ENCODE results near the gene ATP2B2. TPM values are rescaled to one million over a fixed set of nuclear protein-coding genes. Genes with fewer than 3 reads are reported as not detected.

ATP2B2 gene
- total RNA-seq, 4 donors from 2014 or later, result 0.31 to 2.9 (median 1.8) TPM

DNA sequence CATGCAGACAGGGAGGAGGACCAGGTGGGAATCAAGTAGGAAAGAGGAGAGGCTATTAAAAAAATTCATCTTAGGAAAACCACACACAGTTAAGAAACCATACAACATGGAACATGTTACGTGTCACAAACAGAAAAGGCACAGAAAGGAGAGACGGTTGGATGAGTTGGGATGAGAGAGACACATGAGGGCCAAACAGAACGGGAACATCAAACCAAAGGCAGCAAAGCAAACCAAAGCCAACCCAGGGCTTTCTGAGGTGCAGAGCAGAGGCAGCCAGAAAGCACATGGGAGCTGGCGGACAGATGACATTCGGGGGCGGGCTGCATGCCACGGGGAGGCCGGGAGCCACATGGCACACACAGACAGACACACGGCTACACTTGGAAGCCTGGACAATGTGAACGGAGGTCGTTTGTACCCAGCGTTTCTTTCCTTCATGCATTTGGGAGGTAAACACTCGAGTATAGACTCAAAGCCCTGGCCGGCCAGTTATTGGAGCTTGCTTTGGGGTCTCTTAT, 175.8 kb downstream of the ATP2B2 start:
- DNase-seq (peak in 1 of 2 donors; percentile 65), ATAC-seq (peak in 1 of 2 donors; percentile 29)
- intact Hi-C loops (cut with DNase I; ENCODE audit: low total_unique reads), result no loop called here
- TF ChIP-seq POLR2A (IDR thresholded peaks at IDR 0.05), result no peak
- TF ChIP-seq, protein P1, sequence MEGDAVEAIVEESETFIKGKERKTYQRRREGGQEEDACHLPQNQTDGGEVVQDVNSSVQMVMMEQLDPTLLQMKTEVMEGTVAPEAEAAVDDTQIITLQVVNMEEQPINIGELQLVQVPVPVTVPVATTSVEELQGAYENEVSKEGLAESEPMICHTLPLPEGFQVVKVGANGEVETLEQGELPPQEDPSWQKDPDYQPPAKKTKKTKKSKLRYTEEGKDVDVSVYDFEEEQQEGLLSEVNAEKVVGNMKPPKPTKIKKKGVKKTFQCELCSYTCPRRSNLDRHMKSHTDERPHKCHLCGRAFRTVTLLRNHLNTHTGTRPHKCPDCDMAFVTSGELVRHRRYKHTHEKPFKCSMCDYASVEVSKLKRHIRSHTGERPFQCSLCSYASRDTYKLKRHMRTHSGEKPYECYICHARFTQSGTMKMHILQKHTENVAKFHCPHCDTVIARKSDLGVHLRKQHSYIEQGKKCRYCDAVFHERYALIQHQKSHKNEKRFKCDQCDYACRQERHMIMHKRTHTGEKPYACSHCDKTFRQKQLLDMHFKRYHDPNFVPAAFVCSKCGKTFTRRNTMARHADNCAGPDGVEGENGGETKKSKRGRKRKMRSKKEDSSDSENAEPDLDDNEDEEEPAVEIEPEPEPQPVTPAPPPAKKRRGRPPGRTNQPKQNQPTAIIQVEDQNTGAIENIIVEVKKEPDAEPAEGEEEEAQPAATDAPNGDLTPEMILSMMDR (IDR thresholded peaks at IDR 0.05 in 4 of 5, conservative IDR thresholded peaks at IDR 0.05 in 1 of 5), result no peak
- Histone ChIP-seq H3K4me3 (no peak overlapping the region), H3K9me3 (no peaks in the 10 kb centered on the region), H3K36me3 (no peaks in the 10 kb centered on the region), H3K27ac (peak overlapping the region; percentile 15 to 71 (median 49)), H3K4me1 (peaks cover 19 to 22% of the 10 kb centered on the region in 2 donors), H3K27me3 (no peaks in the 10 kb centered on the region)
- in situ Hi-C loops (cut with MboI; ENCODE audit: low sequenced_read_pairs in 4 of 4), result no loop called here

DNA sequence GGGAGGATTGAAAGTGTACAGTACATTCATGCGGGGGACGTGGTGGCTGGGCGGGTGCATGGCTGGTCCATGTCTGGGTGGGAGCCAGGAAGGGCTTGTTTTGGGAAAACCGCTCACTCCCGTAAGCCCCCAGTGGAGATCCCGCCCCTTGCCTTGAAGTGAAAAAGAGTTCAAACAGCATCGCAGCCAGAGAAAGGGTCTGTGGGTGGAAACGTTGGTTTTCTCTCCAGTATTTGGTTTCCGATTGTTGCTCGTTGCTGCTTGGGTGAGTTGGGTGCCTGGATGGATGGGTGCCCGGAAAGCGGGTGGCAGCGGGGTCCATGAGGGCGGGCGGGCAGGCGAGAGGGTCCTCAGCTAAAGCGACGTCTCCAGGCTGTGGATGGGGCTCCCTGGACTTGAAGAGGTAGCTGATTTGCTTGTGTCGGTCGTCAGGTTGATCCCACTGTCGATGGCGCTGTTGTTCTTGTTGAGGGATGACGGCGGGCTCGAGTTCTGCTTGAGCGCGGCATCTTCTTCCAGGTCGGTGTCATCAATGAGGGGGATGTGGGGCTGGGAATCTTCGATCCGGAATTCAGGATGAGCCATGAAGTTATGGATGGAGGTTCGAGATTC, 176.8 kb downstream of the ATP2B2 start:
- Histone ChIP-seq H3K4me1 (peaks cover 12 to 13% of the 10 kb centered on the region in 2 donors), H3K4me3 (no peak overlapping the region), H3K36me3 (no peaks in the 10 kb centered on the region), H3K9me3 (no peaks in the 10 kb centered on the region), H3K27me3 (no peaks in the 10 kb centered on the region), H3K27ac (no peak overlapping the region)
- TF ChIP-seq, protein P1 (IDR thresholded peaks at IDR 0.05 in 4 of 5, conservative IDR thresholded peaks at IDR 0.05 in 1 of 5), result no peak
- TF ChIP-seq POLR2A (IDR thresholded peaks at IDR 0.05), result no peak
- ATAC-seq (no peak), DNase-seq (no peak)
- in situ Hi-C loops (cut with MboI; ENCODE audit: low sequenced_read_pairs in 4 of 4) (no loop called here), intact Hi-C loops (cut with DNase I; ENCODE audit: low total_unique reads) (no loop called here)

DNA sequence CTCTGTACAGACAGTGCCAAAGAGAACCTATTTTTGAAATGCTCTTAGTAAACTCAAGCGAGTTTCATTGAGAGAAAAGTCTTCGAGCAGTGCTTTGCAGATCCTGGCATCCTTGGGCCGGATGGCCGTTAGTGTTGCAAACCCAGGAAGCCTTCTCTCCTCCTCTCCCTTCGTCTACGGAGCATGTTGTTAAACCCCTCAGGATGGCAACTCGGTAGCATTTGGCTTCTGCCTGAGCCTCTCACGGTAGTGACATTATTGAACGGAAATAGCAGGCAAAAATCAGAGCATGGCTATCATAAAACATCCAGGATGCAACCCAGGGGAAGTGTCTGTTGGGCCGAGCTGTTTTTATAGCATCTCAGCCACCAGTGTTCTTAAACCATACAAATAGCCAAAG, 177.8 kb downstream of the ATP2B2 start:
- H3K4me1 ChIP-seq, result peaks cover 9% of the 10 kb centered on the region in 2 donors
- no peaks in the 10 kb centered on the region for H3K9me3 ChIP-seq
- in situ Hi-C loops (cut with MboI; ENCODE audit: low sequenced_read_pairs in 4 of 4), result no loop called here
- no peaks in the 10 kb centered on the region for H3K27me3 ChIP-seq
- intact Hi-C loops (cut with DNase I; ENCODE audit: low total_unique reads), result no loop called here
- no peak overlapping the region for H3K4me3 ChIP-seq
- H3K27ac ChIP-seq, result no peak overlapping the region
- TF ChIP-seq, protein P1 (IDR thresholded peaks at IDR 0.05 in 4 of 5, conservative IDR thresholded peaks at IDR 0.05 in 1 of 5), result no peak
- no peak for TF ChIP-seq POLR2A (IDR thresholded peaks at IDR 0.05)
- no peak for DNase-seq
- ATAC-seq, result no peak
- H3K36me3 ChIP-seq, result no peaks in the 10 kb centered on the region

DNA sequence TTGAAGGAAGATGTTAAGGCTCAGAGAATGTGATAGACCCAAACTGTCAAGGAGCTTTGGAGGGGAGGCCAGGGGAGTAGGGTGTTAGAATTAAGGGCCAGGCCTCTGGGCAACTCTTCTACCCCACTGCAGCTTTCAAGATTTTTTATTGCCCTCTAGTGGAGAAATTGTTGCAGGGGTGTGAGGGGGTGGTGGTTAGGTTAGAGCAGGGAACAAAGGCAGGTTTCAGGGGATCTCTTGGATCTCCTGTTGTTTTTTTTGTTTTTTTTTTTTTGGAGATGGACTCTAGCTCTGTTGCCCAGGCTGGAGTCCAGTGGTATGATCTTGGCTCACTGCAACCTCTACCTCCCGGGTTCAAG, 183.1 kb downstream of the ATP2B2 start:
- Histone ChIP-seq H3K27ac (no peak overlapping the region), H3K27me3 (no peaks in the 10 kb centered on the region), H3K4me3 (no peak overlapping the region), H3K9me3 (no peaks in the 10 kb centered on the region), H3K4me1 (peaks cover 20 to 31% of the 10 kb centered on the region in 2 donors), H3K36me3 (peaks cover 0 to 16% of the 10 kb centered on the region in 2 donors)
- TF ChIP-seq POLR2A (IDR thresholded peaks at IDR 0.05), result no peak
- TF ChIP-seq, protein P1 (IDR thresholded peaks at IDR 0.05 in 4 of 5, conservative IDR thresholded peaks at IDR 0.05 in 1 of 5), result no peak
- intact Hi-C loops (cut with DNase I; ENCODE audit: low total_unique reads), result loop anchor here (5.0 kb wide), 1 partner anchor 1330 kb away; no protein-coding TSS in a partner anchor
- no peak for ATAC-seq
- DNase-seq, result no peak
- in situ Hi-C loops (cut with MboI; ENCODE audit: low sequenced_read_pairs in 4 of 4), result no loop called here
